Gastrocnemius medialis (tissue), 4 donors: ENCODE measurements around the gene LRMDA. TPM values are rescaled to one million over a fixed set of nuclear protein-coding genes. Genes with fewer than 3 reads are reported as not detected.

Experiments
- ATAC-seq, 2 donors: fragments of 150-250 bp; one replicate each; pipeline ENCODE4 v1.9.1; 2016
- DNase-seq, 2 donors: peaks; one replicate each; pipeline ENCODE4 v3.0.0-alpha.2; 2019
- H3K27ac ChIP-seq, 4 donors: fragments of 200-600 bp; sonication (generic); 1 replicate in 1 of 4; 2 replicates in 3 of 4; pipeline ENCODE4 v1.5.1; 2016 to 2018; ENCODE audit warnings: mild to moderate bottlenecking in 2 of 4, moderate library complexity in 1 of 4
- H3K27me3 ChIP-seq, 3 donors: fragments of 200-600 bp; sonication (generic) in 2 of 3; 1 replicate in 1 of 3; 2 replicates in 2 of 3; pipeline versions ENCODE4 v1.5.1 to v1.6.0; 2016 to 2019; ENCODE audit warnings: mild to moderate bottlenecking in 1 of 3, moderate library complexity in 1 of 3
- H3K36me3 ChIP-seq, 2 donors: fragments of 200-600 bp; sonication (generic) in 1 of 2; one replicate each; pipeline ENCODE4 v1.5.1; 2017 to 2018
- H3K4me1 ChIP-seq, 2 donors: fragments of 200-600 bp; sonication (generic) in 1 of 2; one replicate each; pipeline ENCODE4 v1.5.1; 2016 to 2017; ENCODE audit warnings: mild to moderate bottlenecking in 2 of 2
- H3K4me3 ChIP-seq, 4 donors: fragments of 200-600 bp; sonication (generic) in 3 of 4; 1 replicate in 1 of 4; 2 replicates in 3 of 4; pipeline ENCODE4 v1.5.1; 2016 to 2019; ENCODE audit warnings: mild to moderate bottlenecking in 2 of 4
- H3K9me3 ChIP-seq, 3 donors: fragments of 200-600 bp; sonication (generic) in 2 of 3; 1 replicate in 1 of 3; 2 replicates in 2 of 3; pipeline ENCODE4 v1.5.1; 2016 to 2019
- CTCF ChIP-seq, 5 experiments: fragments of 450-650 bp in 3 of 5; fragments of 200-600 bp in 2 of 5; sonication (generic) in 2 of 5; IDR thresholded peaks in 4 of 5; conservative IDR thresholded peaks in 1 of 5; 1 replicate in 4 of 5; 2 replicates in 1 of 5; pipeline ENCODE4 v1.5.1; 2016 to 2019; ENCODE audit warnings: antibody characterized with exemption in 5 of 5, mild to moderate bottlenecking in 3 of 5, moderate library complexity in 3 of 5
- POLR2A ChIP-seq, 2 donors: fragments of 450-650 bp; IDR thresholded peaks; one replicate each; pipeline ENCODE4 v1.6.1; 2017; ENCODE audit warnings: antibody characterized with exemption in 2 of 2, mild to moderate bottlenecking in 2 of 2, moderate library complexity in 2 of 2
- in situ Hi-C, 4 donors: fragments of 200-750 bp; cut with MboI; loops; one replicate each; pipeline versions ENCODE4 v1.15.0 to v1.8.0; 2017; ENCODE audit warnings: low sequenced_read_pairs in 4 of 4
- intact Hi-C: fragments of 100-400 bp; cut with DNase I; formaldehyde crosslinking; loops from one replicate; pipeline ENCODE4 v1.15.1; 2023; ENCODE audit warnings: low total_unique reads
- total RNA-seq, 4 donors: library from RNA; depleted of rRNA; stranded (reverse); fragments of >200 nt; gene quantifications; one replicate each; pipeline versions ENCODE4 v1.1.0 to v1.2.3, GENCODE V29; 2016

LRMDA gene
- total RNA-seq, 4 donors from 2014 or later, result 0.80 to 4.5 (median 1.4) TPM

GRCh38 chr10:75407224-75407712 is 24.2 kb upstream of the LRMDA start:
- intact Hi-C loops (loop anchor here (10.0 kb wide), 1 partner anchor 1148 kb away; no protein-coding TSS in a partner anchor), in situ Hi-C loops (no loop called here)
- DNase-seq, result no peak
- no peak for ATAC-seq
- TF ChIP-seq POLR2A (IDR thresholded peaks at IDR 0.05) (no peak), CTCF (IDR thresholded peaks at IDR 0.05 in 4 of 5, conservative IDR thresholded peaks at IDR 0.05 in 1 of 5) (no peak)
- Histone ChIP-seq H3K4me1 (peaks cover 4 to 20% of the 10 kb centered on the region in 2 donors), H3K27me3 (peaks cover 0 to 38% (median 36%) of the 10 kb centered on the region in 3 donors), H3K4me3 (peak overlapping the region; percentile 80 to 100 (median 82)), H3K9me3 (no peaks in the 10 kb centered on the region), H3K36me3 (no peaks in the 10 kb centered on the region), H3K27ac (peak overlapping the region in 2 of 4 donors; percentile 85 to 92)

GRCh38 chr10:75407713-75408508 is 23.5 kb upstream of the LRMDA start:
- intact Hi-C loops, result loop anchor here (10.0 kb wide), 1 partner anchor 1147 kb away; no protein-coding TSS in a partner anchor
- peaks cover 4 to 15% of the 10 kb centered on the region in 2 donors for H3K4me1 ChIP-seq
- TF ChIP-seq CTCF (IDR thresholded peaks at IDR 0.05 in 4 of 5, conservative IDR thresholded peaks at IDR 0.05 in 1 of 5) (no peak), POLR2A (IDR thresholded peaks at IDR 0.05) (no peak)

GRCh38 chr10:75408509-75408875 is 22.9 kb upstream of the LRMDA start:
- Histone ChIP-seq H3K36me3 (no peaks in the 10 kb centered on the region), H3K4me3 (peak overlapping the region; percentile 80 to 100 (median 82)), H3K9me3 (no peaks in the 10 kb centered on the region), H3K4me1 (peaks cover 4 to 10% of the 10 kb centered on the region in 2 donors), H3K27ac (peak overlapping the region; percentile 80 to 92 (median 85)), H3K27me3 (peaks cover 0 to 34% (median 26%) of the 10 kb centered on the region in 3 donors)
- in situ Hi-C loops, result no loop called here
- no peak for DNase-seq
- TF ChIP-seq POLR2A (IDR thresholded peaks at IDR 0.05) (no peak), CTCF (IDR thresholded peaks at IDR 0.05 in 4 of 5, conservative IDR thresholded peaks at IDR 0.05 in 1 of 5) (no peak)
- intact Hi-C loops, result loop anchor here (10.0 kb wide), 1 partner anchor 1146 kb away; no protein-coding TSS in a partner anchor
- ATAC-seq, result no peak

More at GRCh38 chr10:75407713-75408508, 23.5 kb upstream of the LRMDA start:
- H3K27me3 ChIP-seq, result peaks cover 0 to 38% (median 32%) of the 10 kb centered on the region in 3 donors
- H3K9me3 ChIP-seq, result no peaks in the 10 kb centered on the region
- no peak for ATAC-seq
- DNase-seq, result no peak
- H3K36me3 ChIP-seq, result no peaks in the 10 kb centered on the region
- in situ Hi-C loops, result no loop called here
- peak overlapping the region; percentile 80 to 92 (median 85) for H3K27ac ChIP-seq
- H3K4me3 ChIP-seq, result peak overlapping the region; percentile 80 to 100 (median 82)

GRCh38 chr10:75408911-75409885 is 22.2 kb upstream of the LRMDA start:
- peak; percentile 81 to 86 for ATAC-seq
- intact Hi-C loops, result loop anchor here (10.0 kb wide), 1 partner anchor 1146 kb away; no protein-coding TSS in a partner anchor
- Histone ChIP-seq H3K4me1 (peaks cover 3 to 4% of the 10 kb centered on the region in 2 donors), H3K4me3 (peak overlapping the region; percentile 80 to 100 (median 82)), H3K9me3 (no peaks in the 10 kb centered on the region), H3K27me3 (peaks cover 0 to 27% (median 21%) of the 10 kb centered on the region in 3 donors), H3K27ac (peak overlapping the region; percentile 80 to 92 (median 85)), H3K36me3 (no peaks in the 10 kb centered on the region)
- DNase-seq, result peak; percentile 31 to 54
- TF ChIP-seq CTCF (IDR thresholded peaks at IDR 0.05 in 4 of 5, conservative IDR thresholded peaks at IDR 0.05 in 1 of 5), result no peak
- TF ChIP-seq POLR2A (IDR thresholded peaks at IDR 0.05), result peak; percentile 15 to 25
- in situ Hi-C loops, result no loop called here
